ENCODE data around the gene KRTAP12-3. TPM values are rescaled to one million over a fixed set of nuclear protein-coding genes. Genes with fewer than 3 reads are reported as not detected.

The KRTAP12-3 gene
- polyA plus RNA-seq, 1 donor from 2014 or later = not detected

- no peaks in the 10 kb centered on the region for H3K36me3 ChIP-seq (ENCODE audit: insufficient read depth, low read length)
- TF ChIP-seq MXI1 (conservative IDR thresholded peaks at IDR 0.05; ENCODE audit: poor library complexity, severe bottlenecking) (no peak), REST (IDR thresholded peaks at IDR 0.05; ENCODE audit: borderline replicate concordance) (no peak), EP300 (conservative IDR thresholded peaks at IDR 0.05; ENCODE audit: poor library complexity, severe bottlenecking) (no peak), POLR2AphosphoS5 (IDR thresholded peaks at IDR 0.05) (no peak), SMC3 (conservative IDR thresholded peaks at IDR 0.05; ENCODE audit: poor library complexity) (no peak), RAD21 (conservative IDR thresholded peaks at IDR 0.05) (no peak), EZH2 (IDR thresholded peaks at IDR 0.05; ENCODE audit: borderline replicate concordance, insufficient read depth, low read length, poor library complexity, severe bottlenecking) (no peak)
- TF ChIP-seq, protein P1, sequence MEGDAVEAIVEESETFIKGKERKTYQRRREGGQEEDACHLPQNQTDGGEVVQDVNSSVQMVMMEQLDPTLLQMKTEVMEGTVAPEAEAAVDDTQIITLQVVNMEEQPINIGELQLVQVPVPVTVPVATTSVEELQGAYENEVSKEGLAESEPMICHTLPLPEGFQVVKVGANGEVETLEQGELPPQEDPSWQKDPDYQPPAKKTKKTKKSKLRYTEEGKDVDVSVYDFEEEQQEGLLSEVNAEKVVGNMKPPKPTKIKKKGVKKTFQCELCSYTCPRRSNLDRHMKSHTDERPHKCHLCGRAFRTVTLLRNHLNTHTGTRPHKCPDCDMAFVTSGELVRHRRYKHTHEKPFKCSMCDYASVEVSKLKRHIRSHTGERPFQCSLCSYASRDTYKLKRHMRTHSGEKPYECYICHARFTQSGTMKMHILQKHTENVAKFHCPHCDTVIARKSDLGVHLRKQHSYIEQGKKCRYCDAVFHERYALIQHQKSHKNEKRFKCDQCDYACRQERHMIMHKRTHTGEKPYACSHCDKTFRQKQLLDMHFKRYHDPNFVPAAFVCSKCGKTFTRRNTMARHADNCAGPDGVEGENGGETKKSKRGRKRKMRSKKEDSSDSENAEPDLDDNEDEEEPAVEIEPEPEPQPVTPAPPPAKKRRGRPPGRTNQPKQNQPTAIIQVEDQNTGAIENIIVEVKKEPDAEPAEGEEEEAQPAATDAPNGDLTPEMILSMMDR (IDR thresholded peaks at IDR 0.05; ENCODE audit: poor library complexity, severe bottlenecking) = no peak
- H2AFZ ChIP-seq (ENCODE audit: low read depth, low read length) = no peak overlapping the region
- H3K9ac ChIP-seq (ENCODE audit: low read length) = no peak overlapping the region
- no peak overlapping the region for H3K27ac ChIP-seq (ENCODE audit: low read length)
- no peak overlapping the region for H3K4me3 ChIP-seq (ENCODE audit: low read length)
- no peaks in the 10 kb centered on the region for H3K79me2 ChIP-seq (replicated peaks; ENCODE audit: insufficient read depth, low read length)
- no peak overlapping the region for H3K4me2 ChIP-seq (ENCODE audit: low read length)
- no peaks in the 10 kb centered on the region for H4K20me1 ChIP-seq (ENCODE audit: insufficient read depth)
- no peaks in the 10 kb centered on the region for H3K9me3 ChIP-seq (ENCODE audit: low read length)
- H3F3A ChIP-seq (ENCODE audit: insufficient read depth, low read length, poor library complexity, severe bottlenecking) = no peaks in the 10 kb centered on the region
- no peaks in the 10 kb centered on the region for H3K27me3 ChIP-seq (ENCODE audit: insufficient read depth, low read depth, low read length)
- H3K9me2 ChIP-seq (ENCODE audit: insufficient read depth, low read length) = no peaks in the 10 kb centered on the region
Observed at GRCh38 chr21:44613386-44614155, 44.2 kb upstream of the KRTAP12-3 start.

- no peak for TF ChIP-seq EZH2 (IDR thresholded peaks at IDR 0.05; ENCODE audit: borderline replicate concordance, insufficient read depth, low read length, poor library complexity, severe bottlenecking)
- TF ChIP-seq RAD21 (conservative IDR thresholded peaks at IDR 0.05) = no peak
- no peak for TF ChIP-seq POLR2AphosphoS5 (IDR thresholded peaks at IDR 0.05)
- TF ChIP-seq MXI1 (conservative IDR thresholded peaks at IDR 0.05; ENCODE audit: poor library complexity, severe bottlenecking) = no peak
- TF ChIP-seq, protein P1 (IDR thresholded peaks at IDR 0.05; ENCODE audit: poor library complexity, severe bottlenecking) = no peak
- no peak for TF ChIP-seq EP300 (conservative IDR thresholded peaks at IDR 0.05; ENCODE audit: poor library complexity, severe bottlenecking)
- TF ChIP-seq REST (IDR thresholded peaks at IDR 0.05; ENCODE audit: borderline replicate concordance) = no peak
- no peak for TF ChIP-seq SMC3 (conservative IDR thresholded peaks at IDR 0.05; ENCODE audit: poor library complexity)
- TF ChIP-seq TAF1 (IDR thresholded peaks at IDR 0.05; ENCODE audit: low read depth) = no peak
- H3K9me2 ChIP-seq (ENCODE audit: insufficient read depth, low read length) = no peaks in the 10 kb centered on the region
- H3K9me3 ChIP-seq (ENCODE audit: low read length) = no peaks in the 10 kb centered on the region
- no peaks in the 10 kb centered on the region for H3F3A ChIP-seq (ENCODE audit: insufficient read depth, low read length, poor library complexity, severe bottlenecking)
- H2AFZ ChIP-seq (ENCODE audit: low read depth, low read length) = no peak overlapping the region
- H3K27ac ChIP-seq (ENCODE audit: low read length) = no peak overlapping the region
- H3K27me3 ChIP-seq (ENCODE audit: insufficient read depth, low read depth, low read length) = no peaks in the 10 kb centered on the region
- H3K9ac ChIP-seq (ENCODE audit: low read length) = no peak overlapping the region
- no peak overlapping the region for H3K4me3 ChIP-seq (ENCODE audit: low read length)
- no peaks in the 10 kb centered on the region for H3K36me3 ChIP-seq (ENCODE audit: insufficient read depth, low read length)
- H4K20me1 ChIP-seq (ENCODE audit: insufficient read depth) = no peaks in the 10 kb centered on the region
- H3K4me2 ChIP-seq (ENCODE audit: low read length) = no peak overlapping the region
- H3K79me2 ChIP-seq (replicated peaks; ENCODE audit: insufficient read depth, low read length) = no peaks in the 10 kb centered on the region
Observed at GRCh38 chr21:44614161-44614631, 43.5 kb upstream of the KRTAP12-3 start.

All from neural cell (in vitro differentiated cells).